ENCODE measurements around the gene AIFM3.
"Not testable (repeated sequence)": the region's sequence is repeated elsewhere in the genome, so short reads cannot be mapped to it uniquely, and the experiment has no call there.

Gene AIFM3

DNA sequence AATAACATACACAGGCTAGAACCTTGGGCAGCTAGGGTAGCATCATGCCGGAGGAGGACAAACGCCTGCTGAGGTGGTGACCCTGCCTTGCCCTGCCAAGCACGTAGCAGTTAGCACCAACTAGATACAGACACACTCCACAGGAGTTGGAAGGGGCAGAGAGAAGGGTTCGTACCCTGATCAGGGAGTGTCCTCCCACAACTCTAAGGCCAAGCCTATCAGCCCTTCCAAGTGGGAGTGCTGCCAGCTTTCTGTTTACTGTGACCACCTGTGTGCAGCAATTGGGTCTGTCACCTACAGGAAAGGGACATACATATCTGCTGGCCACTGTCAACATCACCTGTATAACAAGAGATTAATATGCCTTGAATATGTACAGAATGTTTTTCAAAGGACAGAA, 36.7 kb downstream of the AIFM3 start:
- Histone ChIP-seq H3K27me3 (ENCODE audit: control insufficient read depth in 1 of 2, insufficient read depth in 2 of 2, low read length in 2 of 2) (no peaks in the 10 kb centered on the region), H3K4me1 (ENCODE audit: control insufficient read depth in 1 of 2, insufficient read depth in 2 of 2, low read length in 2 of 2) (peaks cover 25 to 36% of the 10 kb centered on the region in 2 donors), H3K4me3 (ENCODE audit: low read depth in 1 of 2, low read length in 2 of 2) (peak overlapping the region in 1 of 2 donors; percentile 22), H3K27ac (ENCODE audit: low read depth, low read length) (no peak overlapping the region), H3K9ac (ENCODE audit: low read depth in 1 of 2, low read length in 2 of 2) (no peak overlapping the region), H3K36me3 (ENCODE audit: control insufficient read depth in 1 of 2, insufficient read depth in 2 of 2, low read length in 2 of 2) (peaks cover 0 to 14% of the 10 kb centered on the region in 2 donors), H3K9me3 (ENCODE audit: control insufficient read depth in 1 of 2, low read length in 2 of 2) (no peaks in the 10 kb centered on the region)

DNA sequence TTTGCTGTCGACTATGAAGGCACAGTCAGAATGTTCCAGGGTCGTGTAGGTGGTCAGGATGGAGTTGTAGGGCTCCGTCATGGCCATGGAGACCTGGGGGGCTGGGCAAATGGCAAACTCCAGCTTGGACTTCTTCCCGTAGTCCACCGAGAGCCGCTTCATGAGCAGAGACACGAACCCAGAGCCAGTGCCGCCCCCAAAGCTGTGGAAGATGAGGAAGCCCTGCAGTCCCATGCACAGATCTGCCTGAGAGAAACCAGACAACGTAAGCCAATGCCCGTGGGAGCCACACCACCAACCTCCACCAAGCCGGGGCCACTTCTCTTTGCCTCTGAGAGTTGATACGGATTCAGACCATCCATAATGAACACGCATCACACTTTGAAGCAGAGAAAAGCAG, 42.2 kb downstream of the AIFM3 start:
- not testable (repeated sequence) for H3K4me3 ChIP-seq (ENCODE audit: low read depth in 1 of 2, low read length in 2 of 2); H3K9ac ChIP-seq (ENCODE audit: low read depth in 1 of 2, low read length in 2 of 2); H3K27me3 ChIP-seq (ENCODE audit: control insufficient read depth in 1 of 2, insufficient read depth in 2 of 2, low read length in 2 of 2); H3K9me3 ChIP-seq (ENCODE audit: control insufficient read depth in 1 of 2, low read length in 2 of 2); H3K36me3 ChIP-seq (ENCODE audit: control insufficient read depth in 1 of 2, insufficient read depth in 2 of 2, low read length in 2 of 2); H3K27ac ChIP-seq (ENCODE audit: low read depth, low read length); H3K4me1 ChIP-seq (ENCODE audit: control insufficient read depth in 1 of 2, insufficient read depth in 2 of 2, low read length in 2 of 2)

DNA sequence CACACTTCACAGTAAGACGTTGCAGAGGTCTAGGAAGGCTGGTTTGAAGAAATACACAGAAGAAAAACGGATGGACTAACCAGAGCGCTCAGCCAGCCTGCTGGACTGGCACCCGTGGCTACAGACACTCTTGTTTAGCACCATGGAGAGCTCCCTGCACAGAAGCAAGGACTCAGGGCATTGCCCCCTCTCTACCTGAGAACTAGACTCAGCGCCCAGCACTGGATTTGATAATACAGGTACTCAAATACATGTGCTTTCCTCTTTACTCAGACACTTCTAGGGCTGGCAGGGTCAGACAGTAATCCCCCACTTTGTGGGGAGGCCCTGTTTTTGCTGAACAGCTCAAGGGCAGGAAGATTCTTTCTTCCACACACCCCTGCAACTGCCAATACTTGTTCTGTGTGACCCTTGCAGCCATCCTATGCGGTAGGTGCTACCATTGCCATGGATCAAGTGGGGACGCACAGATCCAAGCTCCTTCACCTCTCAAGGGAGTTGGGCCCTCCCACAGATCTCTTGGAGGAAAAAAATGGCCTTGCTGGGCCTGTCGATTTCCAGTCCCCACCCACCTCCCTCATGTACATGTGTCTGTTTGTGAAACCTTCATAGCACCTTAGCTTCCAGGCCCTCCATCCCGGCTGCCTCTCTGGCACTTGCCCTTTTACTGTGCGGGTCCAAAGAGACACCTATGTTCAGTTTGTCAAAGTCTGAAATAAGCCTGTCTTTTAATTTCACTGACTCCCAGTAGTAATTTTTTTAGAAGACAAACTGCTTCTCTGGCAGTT, 42.8 kb downstream of the AIFM3 start:
- Histone ChIP-seq H3K4me3 (ENCODE audit: low read depth in 1 of 2, low read length in 2 of 2) (no peak overlapping the region), H3K36me3 (ENCODE audit: control insufficient read depth in 1 of 2, insufficient read depth in 2 of 2, low read length in 2 of 2) (no peaks in the 10 kb centered on the region), H3K27me3 (ENCODE audit: control insufficient read depth in 1 of 2, insufficient read depth in 2 of 2, low read length in 2 of 2) (no peaks in the 10 kb centered on the region)

DNA sequence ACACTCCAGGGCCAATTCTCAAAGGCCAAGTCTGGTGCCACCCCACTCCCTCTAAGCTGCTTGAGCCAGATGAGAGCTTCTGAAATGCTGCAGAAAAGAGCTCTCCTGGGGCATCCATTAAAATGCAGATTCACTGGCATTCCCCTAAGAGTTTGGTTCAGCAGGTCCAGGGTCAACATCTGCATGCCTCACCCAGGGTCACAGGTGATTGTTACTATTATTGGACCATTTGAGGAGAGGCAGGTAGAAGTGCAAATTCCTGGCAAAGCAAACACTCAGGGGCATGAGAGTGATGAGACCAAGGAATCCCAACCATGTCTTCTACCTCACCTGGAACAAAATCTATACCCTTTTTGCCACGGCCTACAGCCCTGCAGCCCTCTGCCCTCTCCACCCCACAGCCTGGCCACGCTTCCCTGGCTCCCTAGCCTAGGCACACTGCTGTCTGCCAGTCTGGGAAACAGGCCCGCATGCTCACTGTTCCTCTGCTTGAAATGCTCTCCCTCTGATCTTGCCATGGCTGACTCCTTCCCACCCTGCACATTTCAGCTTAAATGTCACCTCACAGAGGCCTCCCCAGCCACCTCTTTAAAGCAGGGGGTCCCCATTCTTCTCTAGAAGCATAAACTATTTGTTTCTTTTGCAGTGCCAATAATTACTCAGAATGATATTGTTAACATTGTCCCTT, 43.5 kb downstream of the AIFM3 start:
- H3K27ac ChIP-seq (ENCODE audit: low read depth, low read length) = no peak overlapping the region
- no peak overlapping the region for H3K9ac ChIP-seq (ENCODE audit: low read depth in 1 of 2, low read length in 2 of 2)
- no peaks in the 10 kb centered on the region for H3K36me3 ChIP-seq (ENCODE audit: control insufficient read depth in 1 of 2, insufficient read depth in 2 of 2, low read length in 2 of 2)
- peaks cover 12 to 19% of the 10 kb centered on the region in 2 donors for H3K4me1 ChIP-seq (ENCODE audit: control insufficient read depth in 1 of 2, insufficient read depth in 2 of 2, low read length in 2 of 2)
- no peaks in the 10 kb centered on the region for H3K9me3 ChIP-seq (ENCODE audit: control insufficient read depth in 1 of 2, low read length in 2 of 2)
- H3K4me3 ChIP-seq (ENCODE audit: low read depth in 1 of 2, low read length in 2 of 2) = no peak overlapping the region
- H3K27me3 ChIP-seq (ENCODE audit: control insufficient read depth in 1 of 2, insufficient read depth in 2 of 2, low read length in 2 of 2) = no peaks in the 10 kb centered on the region

More for the DNA sequence above, 42.8 kb downstream of the AIFM3 start:
- Histone ChIP-seq H3K9ac (ENCODE audit: low read depth in 1 of 2, low read length in 2 of 2) (no peak overlapping the region), H3K4me1 (ENCODE audit: control insufficient read depth in 1 of 2, insufficient read depth in 2 of 2, low read length in 2 of 2) (peaks cover 11 to 12% of the 10 kb centered on the region in 2 donors), H3K9me3 (ENCODE audit: control insufficient read depth in 1 of 2, low read length in 2 of 2) (no peaks in the 10 kb centered on the region), H3K27ac (ENCODE audit: low read depth, low read length) (no peak overlapping the region)

DNA sequence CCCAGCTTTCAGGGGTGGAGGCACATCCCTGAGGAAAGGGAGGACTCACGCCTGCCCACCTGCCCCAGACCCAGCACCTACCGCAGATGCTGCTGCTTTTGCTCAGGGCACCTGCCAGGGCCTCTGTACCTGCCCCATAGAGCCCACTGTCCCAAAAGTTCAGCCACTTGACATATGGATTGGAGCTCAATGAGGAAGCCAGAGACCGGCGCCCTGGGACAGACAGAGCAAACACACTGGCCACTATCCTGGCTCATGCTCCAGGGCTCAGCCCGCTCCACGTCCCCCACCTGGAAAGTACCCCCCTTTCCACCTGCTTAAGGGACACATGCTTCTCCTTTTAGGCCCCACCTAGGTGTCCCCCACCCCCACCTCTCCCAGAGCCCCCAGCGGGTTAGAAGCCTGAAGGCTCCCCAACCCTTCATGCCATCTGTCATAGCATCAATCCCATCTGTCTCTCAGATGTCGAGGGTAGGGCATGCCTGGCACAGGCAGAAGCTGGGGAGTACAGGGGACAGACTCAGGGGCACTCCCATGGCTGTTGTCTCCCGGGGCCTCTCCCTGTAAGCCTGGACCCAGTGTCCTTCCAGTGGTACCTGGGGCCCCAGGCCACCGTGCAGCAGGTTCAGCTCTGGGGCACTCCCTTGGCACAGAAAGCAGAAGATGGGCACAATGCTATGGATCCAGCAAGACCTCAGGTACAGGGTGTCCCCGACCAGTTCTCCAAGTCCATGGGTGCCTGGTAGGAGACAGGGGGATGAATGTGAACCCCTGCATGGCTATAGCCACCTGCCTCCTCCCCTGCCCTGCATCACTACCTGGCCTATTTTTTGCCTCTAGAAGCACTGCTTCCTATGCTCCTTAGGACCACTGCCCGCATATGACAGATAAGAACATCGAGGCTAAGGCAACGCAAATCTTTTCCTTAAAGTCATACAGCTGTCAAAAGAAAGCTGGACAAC, 45.7 kb downstream of the AIFM3 start:
- no peaks in the 10 kb centered on the region for H3K9me3 ChIP-seq (ENCODE audit: control insufficient read depth in 1 of 2, low read length in 2 of 2)
- H3K27me3 ChIP-seq (ENCODE audit: control insufficient read depth in 1 of 2, insufficient read depth in 2 of 2, low read length in 2 of 2) = no peaks in the 10 kb centered on the region
- H3K27ac ChIP-seq (ENCODE audit: low read depth, low read length) = no peak overlapping the region
- H3K36me3 ChIP-seq (ENCODE audit: control insufficient read depth in 1 of 2, insufficient read depth in 2 of 2, low read length in 2 of 2) = no peaks in the 10 kb centered on the region
- no peak overlapping the region for H3K4me3 ChIP-seq (ENCODE audit: low read depth in 1 of 2, low read length in 2 of 2)
- H3K9ac ChIP-seq (ENCODE audit: low read depth in 1 of 2, low read length in 2 of 2) = no peak overlapping the region
- peaks cover 12 to 29% of the 10 kb centered on the region in 2 donors for H3K4me1 ChIP-seq (ENCODE audit: control insufficient read depth in 1 of 2, insufficient read depth in 2 of 2, low read length in 2 of 2)

DNA sequence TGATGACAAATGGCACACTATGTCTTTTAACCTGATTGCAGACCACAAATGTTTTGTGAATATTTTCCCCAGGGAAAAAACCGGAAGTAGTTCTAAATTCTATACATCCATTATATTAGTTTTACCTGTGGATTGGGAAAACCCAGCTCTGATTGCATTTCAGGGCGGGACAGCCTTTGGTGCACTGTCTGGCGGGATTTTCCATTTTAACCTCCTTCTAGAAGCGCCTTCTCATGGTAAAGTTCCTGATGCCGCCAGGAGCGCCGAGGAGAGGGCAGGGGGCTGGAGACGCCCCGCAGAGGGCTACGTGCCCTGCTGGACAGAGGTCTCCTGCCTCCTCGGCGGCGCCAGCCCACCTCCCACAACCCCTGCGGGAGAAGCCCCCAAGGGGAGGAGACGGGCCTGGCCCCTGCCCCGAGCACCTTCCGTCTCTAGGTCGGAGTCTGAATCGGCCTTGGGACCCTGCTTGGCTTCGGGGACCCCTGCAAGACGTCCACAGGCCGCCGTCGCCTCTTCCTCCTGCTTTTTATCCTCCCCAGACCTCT, 46.7 kb downstream of the AIFM3 start:
- Histone ChIP-seq H3K4me3 (ENCODE audit: low read depth in 1 of 2, low read length in 2 of 2) (peak overlapping the region; percentile 42 to 54), H3K36me3 (ENCODE audit: control insufficient read depth in 1 of 2, insufficient read depth in 2 of 2, low read length in 2 of 2) (no peaks in the 10 kb centered on the region), H3K27me3 (ENCODE audit: control insufficient read depth in 1 of 2, insufficient read depth in 2 of 2, low read length in 2 of 2) (no peaks in the 10 kb centered on the region), H3K4me1 (ENCODE audit: control insufficient read depth in 1 of 2, insufficient read depth in 2 of 2, low read length in 2 of 2) (peaks cover 12 to 29% of the 10 kb centered on the region in 2 donors), H3K9ac (ENCODE audit: low read depth in 1 of 2, low read length in 2 of 2) (peak overlapping the region in 1 of 2 donors; percentile 34), H3K9me3 (ENCODE audit: control insufficient read depth in 1 of 2, low read length in 2 of 2) (no peaks in the 10 kb centered on the region), H3K27ac (ENCODE audit: low read depth, low read length) (no peak overlapping the region)

DNA sequence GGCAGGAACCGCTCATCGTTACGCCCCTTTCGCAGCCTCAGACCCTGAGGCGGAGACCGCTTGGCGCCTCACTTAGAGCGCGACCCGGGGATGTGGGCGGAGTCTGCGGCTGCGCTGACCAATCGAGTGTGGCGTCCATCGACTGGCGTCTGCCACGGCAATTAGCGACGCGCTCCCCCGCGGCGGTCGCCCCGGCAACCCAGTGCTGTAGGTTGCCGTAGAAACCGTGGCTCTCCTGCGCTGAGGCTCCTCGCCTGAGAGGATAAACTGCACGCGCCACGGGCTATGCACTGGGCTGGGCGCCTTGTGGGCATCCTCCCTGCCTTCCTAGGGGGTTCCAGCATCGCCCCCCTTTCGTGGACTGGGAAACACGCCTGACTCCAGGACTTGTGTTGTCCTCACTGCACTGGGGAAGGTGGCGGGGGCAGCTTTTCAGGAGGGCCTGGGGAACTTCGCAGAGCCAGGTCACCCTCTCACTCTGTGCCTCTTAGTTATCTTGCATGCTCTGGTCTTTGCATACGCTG, 47.2 kb downstream of the AIFM3 start:
- Histone ChIP-seq H3K9me3 (ENCODE audit: control insufficient read depth in 1 of 2, low read length in 2 of 2) (no peaks in the 10 kb centered on the region), H3K27ac (ENCODE audit: low read depth, low read length) (no peak overlapping the region)

DNA sequence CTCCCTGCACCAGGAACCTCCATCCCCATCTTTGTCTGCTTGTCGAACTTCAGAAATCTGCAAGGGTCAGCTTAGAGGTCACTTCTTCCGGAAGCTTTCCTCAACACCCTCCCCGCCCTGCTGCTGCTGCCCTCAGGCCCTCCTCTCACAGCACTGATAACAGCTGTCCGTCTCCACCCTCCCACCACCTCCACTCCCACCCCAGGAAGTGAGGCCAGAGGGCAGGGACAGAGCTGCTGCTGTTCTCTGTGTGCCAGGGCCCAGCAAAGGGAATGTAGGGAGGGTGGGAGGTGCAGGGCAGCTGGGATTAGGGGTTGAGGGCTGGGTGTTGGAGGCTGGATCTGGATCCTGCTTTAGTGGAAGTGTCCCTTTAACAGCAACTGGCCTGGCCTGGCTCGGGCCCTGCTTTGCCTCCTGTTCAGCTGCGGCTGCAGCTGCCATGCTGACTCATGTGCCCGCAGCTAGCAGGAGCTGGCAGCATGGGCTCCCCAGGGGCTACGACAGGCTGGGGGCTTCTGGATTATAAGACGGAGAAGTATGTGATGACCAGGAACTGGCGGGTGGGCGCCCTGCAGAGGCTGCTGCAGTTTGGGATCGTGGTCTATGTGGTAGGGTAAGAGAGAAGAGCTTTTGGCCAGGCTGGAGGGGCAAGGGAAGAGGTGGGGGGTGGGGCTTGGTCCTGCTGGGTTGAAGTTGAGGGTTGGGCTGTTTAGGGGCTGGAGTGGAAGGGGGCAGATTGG, 47.8 kb downstream of the AIFM3 start, which contains the start of gene P2RX6:
TSS of gene P2RX6 (plus strand) at position 440 of the 740 bp plus-strand sequence. CDS start at position 450, 10 bp downstream.
- H3K9ac ChIP-seq (ENCODE audit: low read depth in 1 of 2, low read length in 2 of 2) = peak within 1 kb of the TSS in 1 of 2 donors; percentile 34
- H3K9me3 ChIP-seq (ENCODE audit: control insufficient read depth in 1 of 2, low read length in 2 of 2) = no peaks in the 10 kb centered on the region
- H3K27me3 ChIP-seq (ENCODE audit: control insufficient read depth in 1 of 2, insufficient read depth in 2 of 2, low read length in 2 of 2) = no peaks in the 10 kb centered on the region
- H3K4me3 ChIP-seq (ENCODE audit: low read depth in 1 of 2, low read length in 2 of 2) = peak within 1 kb of the TSS; percentile 42 to 54
- H3K27ac ChIP-seq (ENCODE audit: low read depth, low read length) = no peak within 1 kb of the TSS
- H3K4me1 ChIP-seq (ENCODE audit: control insufficient read depth in 1 of 2, insufficient read depth in 2 of 2, low read length in 2 of 2) = peaks cover 12 to 29% of the 10 kb centered on the region in 2 donors
- H3K36me3 ChIP-seq (ENCODE audit: control insufficient read depth in 1 of 2, insufficient read depth in 2 of 2, low read length in 2 of 2) = no peaks in the 10 kb centered on the region

More for the DNA sequence above, 47.2 kb downstream of the AIFM3 start:
- Histone ChIP-seq H3K27me3 (ENCODE audit: control insufficient read depth in 1 of 2, insufficient read depth in 2 of 2, low read length in 2 of 2) (no peaks in the 10 kb centered on the region), H3K4me3 (ENCODE audit: low read depth in 1 of 2, low read length in 2 of 2) (peak overlapping the region; percentile 42 to 54), H3K36me3 (ENCODE audit: control insufficient read depth in 1 of 2, insufficient read depth in 2 of 2, low read length in 2 of 2) (no peaks in the 10 kb centered on the region), H3K9ac (ENCODE audit: low read depth in 1 of 2, low read length in 2 of 2) (peak overlapping the region in 1 of 2 donors; percentile 34), H3K4me1 (ENCODE audit: control insufficient read depth in 1 of 2, insufficient read depth in 2 of 2, low read length in 2 of 2) (peaks cover 12 to 29% of the 10 kb centered on the region in 2 donors)

DNA sequence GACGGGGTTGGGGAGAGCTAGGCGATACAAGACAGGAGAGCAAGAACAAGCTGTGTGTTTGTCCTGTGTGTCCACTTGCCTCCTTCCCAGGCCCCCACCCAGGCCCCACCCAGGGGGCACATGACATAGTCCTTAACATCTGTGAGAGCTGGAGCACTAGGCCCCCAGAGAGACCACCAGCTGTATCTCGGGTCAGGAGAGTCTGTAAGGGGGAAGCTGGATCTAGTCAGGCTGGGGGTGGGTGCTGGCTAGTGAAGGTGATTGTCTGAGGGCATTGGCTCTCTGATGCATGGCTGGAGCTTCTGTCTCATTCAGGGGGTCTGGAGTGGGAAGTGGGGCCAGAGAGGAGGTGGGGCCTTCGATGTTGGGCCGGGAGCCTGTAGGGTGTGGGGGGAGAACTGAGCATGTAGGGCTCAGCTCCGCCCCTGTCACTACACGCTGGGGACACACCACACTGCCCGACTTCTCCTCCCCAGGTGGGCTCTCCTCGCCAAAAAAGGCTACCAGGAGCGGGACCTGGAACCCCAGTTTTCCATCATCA, 48.5 kb downstream of the AIFM3 start:
- H3K9ac ChIP-seq (ENCODE audit: low read depth in 1 of 2, low read length in 2 of 2) = no peak overlapping the region
- no peaks in the 10 kb centered on the region for H3K9me3 ChIP-seq (ENCODE audit: control insufficient read depth in 1 of 2, low read length in 2 of 2)
- no peak overlapping the region for H3K27ac ChIP-seq (ENCODE audit: low read depth, low read length)
- no peaks in the 10 kb centered on the region for H3K27me3 ChIP-seq (ENCODE audit: control insufficient read depth in 1 of 2, insufficient read depth in 2 of 2, low read length in 2 of 2)
- H3K4me3 ChIP-seq (ENCODE audit: low read depth in 1 of 2, low read length in 2 of 2) = no peak overlapping the region
- H3K36me3 ChIP-seq (ENCODE audit: control insufficient read depth in 1 of 2, insufficient read depth in 2 of 2, low read length in 2 of 2) = no peaks in the 10 kb centered on the region
- H3K4me1 ChIP-seq (ENCODE audit: control insufficient read depth in 1 of 2, insufficient read depth in 2 of 2, low read length in 2 of 2) = peaks cover 12 to 29% of the 10 kb centered on the region in 2 donors

Data from duodenal mucosa (tissue), 2 donors.